Epithelial cell of proximal tubule (primary cell): Measurements from ENCODE around the gene LEMD1. TPM values are rescaled to one million over a fixed set of nuclear protein-coding genes. Genes with fewer than 3 reads are reported as not detected.

ENCODE experiments used
- DNase-seq: peaks from one replicate; pipeline ENCODE4 v3.0.0-alpha.2; 2011; ENCODE audit warnings: low read depth
- H3K4me3 ChIP-seq: 2 replicates; pipeline ENCODE4 v1.5.1; 2011; ENCODE audit warnings: low read depth, mild to moderate bottlenecking, low read length
- CTCF ChIP-seq: conservative IDR thresholded peaks from 2 replicates; pipeline ENCODE4 v1.5.1; 2012; ENCODE audit warnings: low read depth, mild to moderate bottlenecking, low read length
- total RNA-seq: library from RNA; depleted of rRNA; stranded (reverse); fragments of >200 nt; gene quantifications from 2 replicates; pipeline ENCODE4 v1.2.3, GENCODE V29; 2015

Gene LEMD1
- total RNA-seq, 1 donor from 2014 or later = 0.52 TPM

DNA sequence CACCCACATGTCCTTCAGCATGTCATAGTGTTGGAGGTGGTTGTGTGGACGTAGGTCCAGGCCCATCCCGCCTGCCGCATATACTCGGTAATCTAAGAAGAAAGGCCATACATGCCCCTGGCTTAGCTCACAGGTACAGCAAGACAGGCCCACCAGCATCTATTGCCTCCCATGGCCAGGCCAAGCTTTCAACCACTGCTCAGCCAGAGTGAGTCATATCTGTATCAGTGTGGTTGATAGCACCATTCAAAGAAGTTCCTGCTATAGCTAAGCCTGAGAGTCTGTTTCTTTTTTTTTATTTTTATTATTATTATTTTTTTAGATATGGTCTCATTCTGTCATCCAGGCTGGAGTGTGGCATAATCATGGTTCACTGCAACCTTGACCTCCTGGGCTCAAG, 82.1 kb downstream of the LEMD1 start:
- no peak overlapping the region for H3K4me3 ChIP-seq
- TF ChIP-seq CTCF = no peak
- no peak for DNase-seq

- H3K4me3 ChIP-seq = no peak overlapping the region
- no peak for DNase-seq
- no peak for TF ChIP-seq CTCF
Observed at GRCh38 chr1:205339197-205339702, 82.6 kb downstream of the LEMD1 start.

DNA sequence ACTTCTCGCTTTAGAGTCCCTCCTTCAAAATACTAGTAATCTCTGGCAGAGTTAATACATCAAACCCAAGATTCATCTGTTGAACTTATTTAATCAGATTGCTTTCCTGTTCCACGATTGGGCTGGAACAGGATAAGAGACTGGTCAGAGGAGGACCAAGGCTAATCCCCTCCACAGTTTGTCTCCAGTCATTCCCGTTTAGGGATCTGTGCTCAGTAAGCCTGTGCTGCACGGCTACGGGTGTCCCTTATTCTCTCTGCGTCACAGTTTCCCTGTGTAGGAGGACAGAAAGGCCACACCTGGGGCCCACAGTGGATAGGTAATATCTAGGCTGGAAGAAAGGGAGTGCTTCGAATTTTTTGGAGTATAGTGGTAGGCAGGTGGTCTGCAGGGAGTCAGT, 83.8 kb downstream of the LEMD1 start:
- DNase-seq = no peak
- H3K4me3 ChIP-seq = no peak overlapping the region
- TF ChIP-seq CTCF = no peak

GRCh38 chr1:205337481-205337880, 84.4 kb downstream of the LEMD1 start:
- no peak overlapping the region for H3K4me3 ChIP-seq
- no peak for TF ChIP-seq CTCF
- no peak for DNase-seq

GRCh38 chr1:205335692-205336091, 86.2 kb downstream of the LEMD1 start:
- TF ChIP-seq CTCF = peak; percentile 99
- DNase-seq = no peak

DNA sequence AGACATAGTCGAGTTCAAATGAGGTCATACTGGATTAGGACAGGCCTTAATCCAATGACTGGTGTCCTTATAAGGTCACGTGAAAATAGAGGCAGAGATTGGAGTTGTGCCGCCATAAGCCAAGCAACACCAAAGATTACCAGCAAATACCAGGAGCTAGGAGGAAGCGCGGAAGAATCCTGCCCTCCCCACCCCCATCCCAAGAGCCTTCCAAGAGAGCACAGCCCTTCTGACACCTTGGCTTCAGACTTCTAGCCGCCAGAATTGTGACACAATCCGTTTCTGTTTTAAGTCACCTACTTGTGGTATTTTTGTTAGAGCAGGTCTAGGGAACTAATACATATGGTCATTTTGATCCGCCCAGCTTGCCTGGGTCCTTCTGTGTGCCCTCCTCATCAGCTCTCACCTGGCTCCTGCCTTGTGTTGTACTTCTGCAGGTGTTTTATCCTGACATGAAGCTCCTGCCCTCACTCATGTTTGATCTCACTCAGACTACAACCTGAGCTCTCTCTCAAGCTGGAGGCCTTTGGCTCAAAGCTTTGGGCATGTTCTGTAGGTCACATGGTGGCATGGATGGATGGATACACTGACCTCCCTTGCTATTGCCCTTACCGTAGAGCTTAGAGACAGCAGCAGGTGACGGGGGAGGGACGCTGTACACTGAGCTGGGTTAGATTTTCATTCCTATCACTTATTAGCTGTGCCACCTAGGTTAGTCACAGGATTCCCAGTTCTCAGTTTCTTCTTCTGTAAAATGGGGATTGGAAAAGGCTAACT, 89.7 kb downstream of the LEMD1 start:
- H3K4me3 ChIP-seq = no peak overlapping the region
- TF ChIP-seq CTCF = no peak
- DNase-seq = no peak

More at GRCh38 chr1:205335692-205336091, 86.2 kb downstream of the LEMD1 start:
- no peak overlapping the region for H3K4me3 ChIP-seq

Other genes with a start within 250 kb of the LEMD1 start
- gene DSTYK, start 210.4 kb downstream of the LEMD1 start, total RNA-seq = 5.8 and 6.4 TPM in 2 replicates
- 4.4 and 5.0 TPM in 2 replicates for gene TMCC2, start 194.1 kb downstream of the LEMD1 start, total RNA-seq
- 28.8 and 45.7 TPM in 2 replicates for gene NUAK2, start 100.3 kb downstream of the LEMD1 start, total RNA-seq
- 0.80 and 9.6 TPM in 2 replicates for gene KLHDC8A, start 65.1 kb downstream of the LEMD1 start, total RNA-seq
- gene BLACAT1, start 34.0 kb upstream of the LEMD1 start, total RNA-seq = 0.36 and 3.9 TPM in 2 replicates
- 4.6 and 17.3 TPM in 2 replicates for gene CDK18, start 82.6 kb upstream of the LEMD1 start, total RNA-seq
- gene ELK4, start 210.0 kb upstream of the LEMD1 start, total RNA-seq = 12.0 and 12.8 TPM in 2 replicates